ENCODE measurements around the gene PLD6. TPM values are rescaled to one million over a fixed set of nuclear protein-coding genes. Genes with fewer than 3 reads are reported as not detected.
"Not testable (repeated sequence)": the region's sequence is repeated elsewhere in the genome, so short reads cannot be mapped to it uniquely, and the experiment has no call there.

The PLD6 gene
- total RNA-seq, 1 experiment from 2014 or later: 4.2 TPM

GRCh38 chr17:17198281-17198680, 7.9 kb downstream of the PLD6 start:
- ChIA-PET POLR2A (interaction anchor here (0.6 kb wide), 1 partner anchor 609 kb away, joined by 6 read pairs; no protein-coding TSS in a partner anchor), CTCF (no interaction called here)
- ATAC-seq (peak; percentile 50; the same call in 1 of the 2 replicates), DNase-seq (ENCODE audit: low read depth, low spot score) (no peak)
- Histone ChIP-seq H3K36me3 (ENCODE audit: control insufficient read depth, insufficient read depth, low read length) (no peaks in the 10 kb centered on the region), H3K4me3 (ENCODE audit: low read depth in 2 of 2, low read length in 2 of 2) (no peak overlapping the region), H3K4me1 (ENCODE audit: control insufficient read depth, insufficient read depth, low read length) (no peaks in the 10 kb centered on the region), H3K9me3 (ENCODE audit: control insufficient read depth, insufficient read depth, low read depth, low read length) (no peaks in the 10 kb centered on the region), H3K27me3 (ENCODE audit: control insufficient read depth, insufficient read depth, low read length) (no peaks in the 10 kb centered on the region), H3K27ac (ENCODE audit: low read length) (no peak overlapping the region)
- intact Hi-C loops (cut with micrococcal nuclease; ENCODE audit: unreplicated experiment) (loop anchor here (10.0 kb wide), 1 partner anchor 203 kb away; no protein-coding TSS in a partner anchor), in situ Hi-C loops (cut with HindIII; ENCODE audit: low pct_unique_long_range_greater_than_20kb, low sequenced_read_pairs) (no loop called here)
- no TSS peak for BruUV-seq (replicated peaks)
- no peak for TF ChIP-seq SIN3A (IDR thresholded peaks at IDR 0.05; ENCODE audit: borderline replicate concordance, insufficient read depth, low read depth, low read length)
- TF ChIP-seq TCF7L2 (IDR thresholded peaks at IDR 0.05; ENCODE audit: low read depth, low read length): no peak
- TF ChIP-seq, protein P1, sequence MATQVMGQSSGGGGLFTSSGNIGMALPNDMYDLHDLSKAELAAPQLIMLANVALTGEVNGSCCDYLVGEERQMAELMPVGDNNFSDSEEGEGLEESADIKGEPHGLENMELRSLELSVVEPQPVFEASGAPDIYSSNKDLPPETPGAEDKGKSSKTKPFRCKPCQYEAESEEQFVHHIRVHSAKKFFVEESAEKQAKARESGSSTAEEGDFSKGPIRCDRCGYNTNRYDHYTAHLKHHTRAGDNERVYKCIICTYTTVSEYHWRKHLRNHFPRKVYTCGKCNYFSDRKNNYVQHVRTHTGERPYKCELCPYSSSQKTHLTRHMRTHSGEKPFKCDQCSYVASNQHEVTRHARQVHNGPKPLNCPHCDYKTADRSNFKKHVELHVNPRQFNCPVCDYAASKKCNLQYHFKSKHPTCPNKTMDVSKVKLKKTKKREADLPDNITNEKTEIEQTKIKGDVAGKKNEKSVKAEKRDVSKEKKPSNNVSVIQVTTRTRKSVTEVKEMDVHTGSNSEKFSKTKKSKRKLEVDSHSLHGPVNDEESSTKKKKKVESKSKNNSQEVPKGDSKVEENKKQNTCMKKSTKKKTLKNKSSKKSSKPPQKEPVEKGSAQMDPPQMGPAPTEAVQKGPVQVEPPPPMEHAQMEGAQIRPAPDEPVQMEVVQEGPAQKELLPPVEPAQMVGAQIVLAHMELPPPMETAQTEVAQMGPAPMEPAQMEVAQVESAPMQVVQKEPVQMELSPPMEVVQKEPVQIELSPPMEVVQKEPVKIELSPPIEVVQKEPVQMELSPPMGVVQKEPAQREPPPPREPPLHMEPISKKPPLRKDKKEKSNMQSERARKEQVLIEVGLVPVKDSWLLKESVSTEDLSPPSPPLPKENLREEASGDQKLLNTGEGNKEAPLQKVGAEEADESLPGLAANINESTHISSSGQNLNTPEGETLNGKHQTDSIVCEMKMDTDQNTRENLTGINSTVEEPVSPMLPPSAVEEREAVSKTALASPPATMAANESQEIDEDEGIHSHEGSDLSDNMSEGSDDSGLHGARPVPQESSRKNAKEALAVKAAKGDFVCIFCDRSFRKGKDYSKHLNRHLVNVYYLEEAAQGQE (IDR thresholded peaks at IDR 0.05; ENCODE audit: insufficient read depth in 1 of 2, low read depth in 2 of 2, low read length in 1 of 2): no peak
- TF ChIP-seq, protein P2, sequence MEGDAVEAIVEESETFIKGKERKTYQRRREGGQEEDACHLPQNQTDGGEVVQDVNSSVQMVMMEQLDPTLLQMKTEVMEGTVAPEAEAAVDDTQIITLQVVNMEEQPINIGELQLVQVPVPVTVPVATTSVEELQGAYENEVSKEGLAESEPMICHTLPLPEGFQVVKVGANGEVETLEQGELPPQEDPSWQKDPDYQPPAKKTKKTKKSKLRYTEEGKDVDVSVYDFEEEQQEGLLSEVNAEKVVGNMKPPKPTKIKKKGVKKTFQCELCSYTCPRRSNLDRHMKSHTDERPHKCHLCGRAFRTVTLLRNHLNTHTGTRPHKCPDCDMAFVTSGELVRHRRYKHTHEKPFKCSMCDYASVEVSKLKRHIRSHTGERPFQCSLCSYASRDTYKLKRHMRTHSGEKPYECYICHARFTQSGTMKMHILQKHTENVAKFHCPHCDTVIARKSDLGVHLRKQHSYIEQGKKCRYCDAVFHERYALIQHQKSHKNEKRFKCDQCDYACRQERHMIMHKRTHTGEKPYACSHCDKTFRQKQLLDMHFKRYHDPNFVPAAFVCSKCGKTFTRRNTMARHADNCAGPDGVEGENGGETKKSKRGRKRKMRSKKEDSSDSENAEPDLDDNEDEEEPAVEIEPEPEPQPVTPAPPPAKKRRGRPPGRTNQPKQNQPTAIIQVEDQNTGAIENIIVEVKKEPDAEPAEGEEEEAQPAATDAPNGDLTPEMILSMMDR (IDR thresholded peaks at IDR 0.05): no peak
- no peak for TF ChIP-seq POLR2AphosphoS5 (IDR thresholded peaks at IDR 0.05; ENCODE audit: low read depth, low read length)

GRCh38 chr17:17196776-17197175, 9.4 kb downstream of the PLD6 start:
- intact Hi-C loops (cut with micrococcal nuclease; ENCODE audit: unreplicated experiment): loop anchor here (10.0 kb wide), 1 partner anchor 202 kb away; no protein-coding TSS in a partner anchor
- no peaks in the 10 kb centered on the region for H3K4me1 ChIP-seq (ENCODE audit: control insufficient read depth, insufficient read depth, low read length)
- TF ChIP-seq SIN3A (IDR thresholded peaks at IDR 0.05; ENCODE audit: borderline replicate concordance, insufficient read depth, low read depth, low read length): no peak
- TF ChIP-seq, protein P2 (IDR thresholded peaks at IDR 0.05): no peak
- TF ChIP-seq, protein P1 (IDR thresholded peaks at IDR 0.05; ENCODE audit: insufficient read depth in 1 of 2, low read depth in 2 of 2, low read length in 1 of 2): no peak
- TF ChIP-seq POLR2AphosphoS5 (IDR thresholded peaks at IDR 0.05; ENCODE audit: low read depth, low read length): no peak
- in situ Hi-C loops (cut with HindIII; ENCODE audit: low pct_unique_long_range_greater_than_20kb, low sequenced_read_pairs): no loop called here
- no peak overlapping the region for H3K27ac ChIP-seq (ENCODE audit: low read length)
- ATAC-seq (no peak), DNase-seq (ENCODE audit: low read depth, low spot score) (no peak)
- H3K4me3 ChIP-seq (ENCODE audit: low read depth in 2 of 2, low read length in 2 of 2): no peak overlapping the region
- POLR2A ChIA-PET: no interaction called here
- no peaks in the 10 kb centered on the region for H3K27me3 ChIP-seq (ENCODE audit: control insufficient read depth, insufficient read depth, low read length)
- BruUV-seq (replicated peaks): no TSS peak
- CTCF ChIA-PET: no interaction called here
- H3K36me3 ChIP-seq (ENCODE audit: control insufficient read depth, insufficient read depth, low read length): no peaks in the 10 kb centered on the region
- no peaks in the 10 kb centered on the region for H3K9me3 ChIP-seq (ENCODE audit: control insufficient read depth, insufficient read depth, low read depth, low read length)

DNA sequence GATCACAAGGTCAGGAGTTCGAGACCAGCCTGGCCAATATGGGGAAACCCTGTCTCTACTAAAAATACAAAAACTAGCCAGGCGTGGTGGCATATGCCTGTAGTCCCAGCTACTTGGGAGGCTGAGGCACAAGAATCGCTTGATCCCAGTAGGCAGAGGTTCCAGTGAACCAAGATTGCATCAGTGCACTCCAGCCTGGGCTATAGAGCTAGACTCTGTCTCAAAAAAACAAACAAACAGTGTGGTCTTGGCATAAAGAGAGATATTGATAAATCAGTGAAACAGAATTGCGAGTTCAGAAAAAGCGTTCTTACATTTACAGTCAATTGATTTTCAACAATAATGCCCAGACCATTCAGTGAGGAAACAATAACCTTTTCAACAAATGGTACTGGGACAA, 10.7 kb downstream of the PLD6 start:
- CTCF ChIA-PET: interaction anchor here (0.7 kb wide), 1 partner anchor 222 kb away, joined by 9 read pairs; no protein-coding TSS in a partner anchor
- POLR2A ChIA-PET; H3K27me3 ChIP-seq (ENCODE audit: control insufficient read depth, insufficient read depth, low read length); ATAC-seq; H3K4me1 ChIP-seq (ENCODE audit: control insufficient read depth, insufficient read depth, low read length); in situ Hi-C loops (cut with HindIII; ENCODE audit: low pct_unique_long_range_greater_than_20kb, low sequenced_read_pairs); DNase-seq (ENCODE audit: low read depth, low spot score); H3K27ac ChIP-seq (ENCODE audit: low read length); H3K4me3 ChIP-seq (ENCODE audit: low read depth in 2 of 2, low read length in 2 of 2); H3K36me3 ChIP-seq (ENCODE audit: control insufficient read depth, insufficient read depth, low read length); BruUV-seq (replicated peaks); H3K9me3 ChIP-seq (ENCODE audit: control insufficient read depth, insufficient read depth, low read depth, low read length): not testable (repeated sequence)
- intact Hi-C loops (cut with micrococcal nuclease; ENCODE audit: unreplicated experiment): loop anchor here (10.0 kb wide), 1 partner anchor 201 kb away; no protein-coding TSS in a partner anchor
